ENCODE results near the gene OR6C76. TPM values are rescaled to one million over a fixed set of nuclear protein-coding genes. Genes with fewer than 3 reads are reported as not detected.

Gene OR6C76
- not detected for total RNA-seq
- long read RNA-seq = 0 reads

- no peaks in the 10 kb centered on the region for H3K27me3 ChIP-seq (ENCODE audit: low read depth)
- H3K9me3 ChIP-seq (replicated peaks) = no peaks in the 10 kb centered on the region
- no peak for DNase-seq
- TF ChIP-seq CTCF (IDR thresholded peaks at IDR 0.05; ENCODE audit: borderline replicate concordance) = no peak
- no peak within 1 kb of the TSS for H3K27ac ChIP-seq (replicated peaks)
- intact Hi-C loops (cut with micrococcal nuclease) = no loop called here
- H3K4me1 ChIP-seq = no peaks in the 10 kb centered on the region
- no peak within 1 kb of the TSS for H3K4me3 ChIP-seq
- no peaks in the 10 kb centered on the region for H3K36me3 ChIP-seq
These were observed at the start of gene OR6C76 for GRCh38 chr12:55425954-55426353. TSS of gene OR6C76 (plus strand) at chr12:55426254. CDS start at chr12:55426254, 0 bp downstream.

DNA sequence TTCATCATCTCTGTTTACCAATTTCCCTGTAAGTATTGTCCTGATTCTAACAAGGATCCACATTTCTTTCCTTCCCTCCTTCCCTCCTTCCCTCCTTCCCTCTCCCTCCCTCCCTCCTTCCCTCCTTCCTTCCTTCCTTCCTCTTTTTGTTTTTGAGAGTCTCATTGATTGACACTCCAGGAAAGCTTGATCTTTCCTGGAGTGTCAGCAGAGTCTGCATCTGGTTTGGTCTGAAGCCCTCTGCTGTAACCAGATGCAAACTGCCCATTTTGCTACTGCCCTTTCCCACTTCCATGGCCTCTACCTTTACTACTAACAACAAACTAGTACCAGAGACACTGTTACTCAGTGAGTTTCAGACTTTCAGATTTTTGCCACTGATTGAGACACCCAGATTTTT is 40.2 kb upstream of the OR6C76 start:
- Histone ChIP-seq H3K4me3 (no peak overlapping the region), H3K4me1 (no peaks in the 10 kb centered on the region), H3K27ac (replicated peaks) (no peak overlapping the region), H3K27me3 (ENCODE audit: low read depth) (no peaks in the 10 kb centered on the region), H3K9me3 (replicated peaks) (no peaks in the 10 kb centered on the region), H3K36me3 (no peaks in the 10 kb centered on the region)
- intact Hi-C loops (cut with micrococcal nuclease) = no loop called here
- TF ChIP-seq CTCF (IDR thresholded peaks at IDR 0.05; ENCODE audit: borderline replicate concordance) = no peak
- no peak for DNase-seq

DNA sequence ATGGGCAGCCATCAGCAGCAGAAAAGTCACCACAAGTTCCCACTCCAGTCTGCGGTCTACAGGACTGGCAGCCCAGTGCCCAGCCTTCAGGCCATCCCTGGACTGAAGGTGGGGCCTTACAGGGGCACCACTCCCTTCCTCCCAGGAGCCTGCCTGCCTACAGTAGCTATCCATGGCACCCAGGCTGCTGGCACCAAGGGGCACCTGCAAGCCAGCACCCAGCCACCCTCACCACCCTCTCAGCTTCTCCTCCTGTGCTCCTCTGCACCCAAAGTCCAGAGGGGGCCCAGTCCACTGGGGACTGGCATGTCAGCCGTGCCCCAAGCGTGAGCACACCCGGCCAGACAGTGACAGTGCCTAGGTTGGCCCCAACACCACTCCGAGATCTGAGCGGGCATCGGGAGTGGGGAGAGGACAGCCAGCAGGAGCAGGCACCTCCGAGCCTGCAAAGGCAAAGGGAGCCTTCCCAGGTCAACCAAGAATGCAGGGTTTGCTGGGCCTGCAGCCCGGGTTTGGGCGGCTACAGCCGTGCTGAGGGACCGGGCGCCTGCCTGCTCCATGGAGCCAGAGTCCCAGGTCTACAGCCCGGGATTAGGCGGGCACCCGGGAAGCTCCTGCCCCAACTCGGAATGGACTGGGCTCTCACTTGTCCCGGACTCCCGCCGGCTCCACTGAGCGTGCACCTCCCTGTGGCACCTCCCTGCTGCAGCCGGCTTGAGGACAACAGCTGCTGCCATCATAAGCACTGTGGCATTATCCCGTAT is 33.8 kb upstream of the OR6C76 start:
- Histone ChIP-seq H3K9me3 (replicated peaks) (no peaks in the 10 kb centered on the region), H3K4me3 (no peak overlapping the region), H3K4me1 (no peaks in the 10 kb centered on the region), H3K27me3 (ENCODE audit: low read depth) (peaks cover 13% of the 10 kb centered on the region), H3K36me3 (no peaks in the 10 kb centered on the region), H3K27ac (replicated peaks) (no peak overlapping the region)
- intact Hi-C loops (cut with micrococcal nuclease) = no loop called here
- DNase-seq = no peak
- TF ChIP-seq CTCF (IDR thresholded peaks at IDR 0.05; ENCODE audit: borderline replicate concordance) = no peak

DNA sequence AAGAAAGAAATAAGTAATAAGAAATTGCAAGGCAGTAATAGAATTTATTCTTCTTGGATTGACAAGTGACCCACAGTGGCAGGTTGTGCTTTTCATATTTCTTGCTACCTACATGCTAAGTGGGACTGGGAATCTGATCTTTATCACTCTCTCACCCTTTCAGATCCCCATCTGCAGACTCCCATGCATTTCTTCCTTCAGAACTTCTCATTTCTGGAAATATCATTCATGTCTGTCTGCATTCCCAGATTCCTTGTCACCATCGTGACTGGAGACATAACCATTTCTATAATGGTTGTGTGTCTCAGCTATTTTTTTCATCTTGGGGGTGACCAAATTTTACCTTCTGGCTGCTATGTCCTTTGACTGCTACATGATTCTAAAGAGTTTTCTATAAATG is 29.7 kb upstream of the OR6C76 start:
- Histone ChIP-seq H3K4me3 (no peak overlapping the region), H3K27ac (replicated peaks) (no peak overlapping the region), H3K4me1 (no peaks in the 10 kb centered on the region), H3K9me3 (replicated peaks) (no peaks in the 10 kb centered on the region), H3K36me3 (no peaks in the 10 kb centered on the region), H3K27me3 (ENCODE audit: low read depth) (peaks cover 13% of the 10 kb centered on the region)
- DNase-seq = no peak
- TF ChIP-seq CTCF (IDR thresholded peaks at IDR 0.05; ENCODE audit: borderline replicate concordance) = no peak
- intact Hi-C loops (cut with micrococcal nuclease) = no loop called here

DNA sequence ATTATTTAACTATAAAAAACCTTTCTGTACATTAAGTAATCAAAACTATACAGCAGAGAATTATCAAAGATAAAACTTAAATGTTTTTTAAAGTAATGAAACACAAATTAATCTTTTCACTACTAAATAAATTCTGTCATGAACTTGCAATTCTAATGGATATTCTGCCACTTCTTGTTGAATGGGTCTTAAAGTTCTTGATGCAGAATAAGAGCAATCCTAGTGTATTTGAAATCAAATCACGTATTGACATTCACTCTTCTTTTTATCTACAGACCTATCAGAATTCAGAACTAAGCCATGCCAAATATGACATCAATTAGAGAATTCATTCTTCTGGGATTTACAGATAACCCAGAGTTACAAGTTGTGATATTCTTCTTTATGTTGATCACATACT is 25.8 kb upstream of the OR6C76 start, which contains the start of gene OR6C65:
TSS of gene OR6C65 (plus strand) at position 301 of the 400 bp plus-strand sequence. CDS start at position 301, 0 bp downstream.
- no peaks in the 10 kb centered on the region for H3K27me3 ChIP-seq (ENCODE audit: low read depth)
- no peaks in the 10 kb centered on the region for H3K4me1 ChIP-seq
- DNase-seq = no peak
- no peak within 1 kb of the TSS for H3K27ac ChIP-seq (replicated peaks)
- no peak for TF ChIP-seq CTCF (IDR thresholded peaks at IDR 0.05; ENCODE audit: borderline replicate concordance)
- H3K4me3 ChIP-seq = no peak within 1 kb of the TSS
- intact Hi-C loops (cut with micrococcal nuclease) = no loop called here
- H3K9me3 ChIP-seq (replicated peaks) = peaks cover 6% of the 10 kb centered on the region
- no peaks in the 10 kb centered on the region for H3K36me3 ChIP-seq
